ENCODE results near the gene SLC6A3.

The SLC6A3 gene

GRCh38 chr5:1409381-1410110 is 35.7 kb downstream of the SLC6A3 start:
- no peak for DNase-seq (ENCODE audit: low read depth in 1 of 2, low spot score in 1 of 2)

GRCh38 chr5:1406681-1407640 is 38.3 kb downstream of the SLC6A3 start:
- no peak for DNase-seq (ENCODE audit: low read depth in 1 of 2, low spot score in 1 of 2)

GRCh38 chr5:1405539-1406530 is 39.4 kb downstream of the SLC6A3 start:
- no peak for DNase-seq (ENCODE audit: low read depth in 1 of 2, low spot score in 1 of 2)

GRCh38 chr5:1405121-1405520 is 40.1 kb downstream of the SLC6A3 start:
- DNase-seq (ENCODE audit: low read depth in 1 of 2, low spot score in 1 of 2), result no peak

- no peak for DNase-seq (ENCODE audit: low read depth in 1 of 2, low spot score in 1 of 2)
These were observed 41.2 kb downstream of the SLC6A3 start for GRCh38 chr5:1404062-1404461.

GRCh38 chr5:1402611-1403255 is 42.5 kb downstream of the SLC6A3 start:
- DNase-seq (ENCODE audit: low read depth in 1 of 2, low spot score in 1 of 2), result no peak

- no peak for DNase-seq (ENCODE audit: low read depth in 1 of 2, low spot score in 1 of 2)
These were observed 43.6 kb downstream of the SLC6A3 start for GRCh38 chr5:1401536-1402138.

- no peak for DNase-seq (ENCODE audit: low read depth in 1 of 2, low spot score in 1 of 2)
These were observed 44.3 kb downstream of the SLC6A3 start for GRCh38 chr5:1400936-1401335.

- DNase-seq (ENCODE audit: low read depth in 1 of 2, low spot score in 1 of 2), result no peak
These were observed 44.9 kb downstream of the SLC6A3 start for GRCh38 chr5:1400211-1400855.

- DNase-seq (ENCODE audit: low read depth in 1 of 2, low spot score in 1 of 2), result no peak
These were observed 45.5 kb downstream of the SLC6A3 start for GRCh38 chr5:1399737-1400136.

GRCh38 chr5:1396293-1396816 is 48.9 kb downstream of the SLC6A3 start:
- DNase-seq (ENCODE audit: low read depth in 1 of 2, low spot score in 1 of 2), result no peak

- DNase-seq (ENCODE audit: low read depth in 1 of 2, low spot score in 1 of 2), result no peak
These were observed 50.1 kb downstream of the SLC6A3 start for GRCh38 chr5:1394881-1395860.

- no peak for DNase-seq (ENCODE audit: low read depth in 1 of 2, low spot score in 1 of 2)
These were observed 51.4 kb downstream of the SLC6A3 start for GRCh38 chr5:1393571-1394501.

GRCh38 chr5:1392801-1393565 is 52.3 kb downstream of the SLC6A3 start:
- DNase-seq (ENCODE audit: low read depth in 1 of 2, low spot score in 1 of 2), result no peak

- DNase-seq (ENCODE audit: low read depth in 1 of 2, low spot score in 1 of 2), result no peak
These were observed 53.0 kb downstream of the SLC6A3 start for GRCh38 chr5:1392261-1392660.

- DNase-seq (ENCODE audit: low read depth in 1 of 2, low spot score in 1 of 2), result no peak
These were observed 53.5 kb downstream of the SLC6A3 start for GRCh38 chr5:1391691-1392090.
